Muscle layer of duodenum (tissue), 2 donors: Measurements from ENCODE around the gene UBA5.

ENCODE experiments used
- H3K27ac ChIP-seq: one replicate; pipeline ENCODE4 v1.7.0; 2013; ENCODE audit warnings: mild to moderate bottlenecking, low read length
- H3K27me3 ChIP-seq: one replicate; pipeline ENCODE4 v1.7.0; 2013; ENCODE audit warnings: low read depth, mild to moderate bottlenecking, control low read depth, low read length
- H3K36me3 ChIP-seq, 2 donors: one replicate each; pipeline ENCODE4 v1.7.0; 2013; ENCODE audit warnings: low read length in 2 of 2, control low read depth in 1 of 2, mild to moderate bottlenecking in 1 of 2; ENCODE audit not compliant: insufficient read depth in 2 of 2, control insufficient read depth in 1 of 2
- H3K4me1 ChIP-seq, 2 donors: one replicate each; pipeline ENCODE4 v1.7.0; 2013; ENCODE audit warnings: low read length in 2 of 2, mild to moderate bottlenecking in 2 of 2, control low read depth in 1 of 2, moderate library complexity in 1 of 2; ENCODE audit not compliant: insufficient read depth in 2 of 2, control insufficient read depth in 1 of 2
- H3K4me3 ChIP-seq, 2 donors: one replicate each; pipeline ENCODE4 v1.7.0; 2013; ENCODE audit warnings: low read length in 2 of 2, low read depth in 1 of 2, mild to moderate bottlenecking in 1 of 2
- H3K9me3 ChIP-seq, 2 donors: one replicate each; pipeline ENCODE4 v1.7.0; 2013; ENCODE audit warnings: low read length in 2 of 2, control low read depth in 1 of 2, mild to moderate bottlenecking in 1 of 2; ENCODE audit not compliant: control insufficient read depth in 1 of 2
- donor health status: healthy.

UBA5 gene

GRCh38 chr3:132679911-132680310 is 19.8 kb downstream of the UBA5 start:
- H3K9me3 ChIP-seq, result no peaks in the 10 kb centered on the region
- H3K4me1 ChIP-seq, result no peaks in the 10 kb centered on the region
- H3K27ac ChIP-seq, result no peak overlapping the region
- H3K27me3 ChIP-seq, result no peaks in the 10 kb centered on the region
- peaks cover 37 to 46% of the 10 kb centered on the region in 2 donors for H3K36me3 ChIP-seq
- H3K4me3 ChIP-seq, result no peak overlapping the region

- Histone ChIP-seq H3K4me3 (no peak overlapping the region), H3K4me1 (no peaks in the 10 kb centered on the region), H3K27ac (no peak overlapping the region), H3K36me3 (peaks cover 40 to 47% of the 10 kb centered on the region in 2 donors), H3K9me3 (no peaks in the 10 kb centered on the region), H3K27me3 (no peaks in the 10 kb centered on the region)
These were observed 21.3 kb downstream of the UBA5 start for GRCh38 chr3:132681421-132681820.

GRCh38 chr3:132682201-132682600 is 22.1 kb downstream of the UBA5 start:
- peaks cover 33 to 40% of the 10 kb centered on the region in 2 donors for H3K36me3 ChIP-seq
- no peak overlapping the region for H3K27ac ChIP-seq
- no peaks in the 10 kb centered on the region for H3K27me3 ChIP-seq
- H3K9me3 ChIP-seq, result no peaks in the 10 kb centered on the region
- no peak overlapping the region for H3K4me3 ChIP-seq
- H3K4me1 ChIP-seq, result no peaks in the 10 kb centered on the region

- H3K36me3 ChIP-seq, result peaks cover 58 to 63% of the 10 kb centered on the region in 2 donors
These were observed 29.9 kb downstream of the UBA5 start for GRCh38 chr3:132690040-132690439.

GRCh38 chr3:132694991-132695390 is 34.9 kb downstream of the UBA5 start:
- Histone ChIP-seq H3K4me1 (no peaks in the 10 kb centered on the region), H3K36me3 (peaks cover 45 to 71% of the 10 kb centered on the region in 2 donors), H3K9me3 (no peaks in the 10 kb centered on the region)

More at GRCh38 chr3:132690040-132690439, 29.9 kb downstream of the UBA5 start:
- Histone ChIP-seq H3K27ac (no peak overlapping the region), H3K27me3 (no peaks in the 10 kb centered on the region), H3K9me3 (no peaks in the 10 kb centered on the region), H3K4me1 (no peaks in the 10 kb centered on the region), H3K4me3 (no peak overlapping the region)

DNA sequence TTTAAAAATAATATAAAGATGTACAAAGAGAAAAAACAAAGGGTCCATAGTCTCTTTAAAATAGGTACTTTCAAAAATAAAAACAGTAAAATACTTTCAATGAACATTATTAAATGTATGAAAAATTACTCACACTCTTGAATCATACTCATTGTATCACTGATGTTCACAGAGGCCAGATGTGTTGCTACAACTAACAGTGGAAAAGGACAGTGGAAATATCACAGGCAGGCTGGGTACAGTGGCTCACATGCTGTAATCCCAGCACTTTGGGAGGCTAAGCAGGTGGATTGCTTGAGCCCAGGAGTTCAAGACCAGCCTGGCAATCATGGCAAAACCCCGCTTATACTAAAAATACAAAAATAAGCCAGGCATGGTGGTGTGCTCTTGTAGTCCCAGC is 35.3 kb downstream of the UBA5 start:
- Histone ChIP-seq H3K9me3 (no peaks in the 10 kb centered on the region), H3K4me1 (no peaks in the 10 kb centered on the region), H3K4me3 (no peak overlapping the region), H3K27ac (no peak overlapping the region), H3K36me3 (peaks cover 47 to 71% of the 10 kb centered on the region in 2 donors), H3K27me3 (no peaks in the 10 kb centered on the region)

More at GRCh38 chr3:132694991-132695390, 34.9 kb downstream of the UBA5 start:
- Histone ChIP-seq H3K4me3 (no peak overlapping the region), H3K27me3 (no peaks in the 10 kb centered on the region), H3K27ac (no peak overlapping the region)

DNA sequence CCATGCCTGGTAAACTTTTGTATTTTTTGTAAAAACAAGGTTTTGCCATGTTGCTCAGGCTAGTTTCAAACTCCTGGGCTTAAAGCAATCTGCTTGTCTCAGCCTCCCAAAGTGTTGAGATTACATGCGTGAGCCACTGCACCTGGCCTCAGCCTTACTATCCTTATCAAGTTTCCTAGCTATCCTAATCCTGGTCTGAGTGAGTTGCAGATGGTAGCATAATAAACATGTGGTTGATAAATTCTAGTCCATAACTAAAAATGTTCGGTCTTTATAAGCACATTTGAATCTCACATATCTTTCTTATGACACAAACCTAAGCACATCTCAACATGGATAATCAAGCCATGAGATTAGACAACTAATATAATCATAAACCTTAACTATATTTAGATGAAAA is 43.6 kb downstream of the UBA5 start:
- peaks cover 47 to 67% of the 10 kb centered on the region in 2 donors for H3K36me3 ChIP-seq
- H3K4me1 ChIP-seq, result no peaks in the 10 kb centered on the region
- no peaks in the 10 kb centered on the region for H3K27me3 ChIP-seq
- H3K27ac ChIP-seq, result no peak overlapping the region
- no peak overlapping the region for H3K4me3 ChIP-seq
- no peaks in the 10 kb centered on the region for H3K9me3 ChIP-seq

GRCh38 chr3:132709761-132710160 is 49.6 kb downstream of the UBA5 start:
- Histone ChIP-seq H3K9me3 (no peaks in the 10 kb centered on the region), H3K36me3 (peaks cover 28 to 34% of the 10 kb centered on the region in 2 donors), H3K4me3 (no peak overlapping the region), H3K27ac (no peak overlapping the region), H3K27me3 (no peaks in the 10 kb centered on the region), H3K4me1 (no peaks in the 10 kb centered on the region)

DNA sequence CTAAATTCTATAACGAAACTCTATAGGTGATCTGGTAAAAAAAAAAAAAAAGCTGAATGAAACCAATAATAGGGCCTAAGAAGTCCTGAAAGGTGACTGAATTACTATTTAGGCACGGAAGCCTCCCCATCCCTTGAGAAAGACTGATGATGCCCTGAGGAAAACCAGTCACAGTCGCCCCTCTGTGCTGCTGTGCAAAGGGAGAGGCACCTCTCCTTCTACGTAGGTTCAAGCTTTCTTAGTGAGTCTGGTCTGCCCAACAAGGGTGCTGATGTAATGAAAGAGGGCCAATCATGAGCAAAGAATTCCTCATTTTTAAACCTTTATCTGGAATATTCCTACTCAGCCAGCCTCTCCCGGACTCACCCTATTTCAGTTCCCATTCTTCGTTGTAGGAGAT is 50.2 kb downstream of the UBA5 start:
- H3K27me3 ChIP-seq, result no peaks in the 10 kb centered on the region
- no peak overlapping the region for H3K27ac ChIP-seq
- peaks cover 28 to 32% of the 10 kb centered on the region in 2 donors for H3K36me3 ChIP-seq
- no peak overlapping the region for H3K4me3 ChIP-seq
- H3K4me1 ChIP-seq, result no peaks in the 10 kb centered on the region
- H3K9me3 ChIP-seq, result no peaks in the 10 kb centered on the region

- Histone ChIP-seq H3K27me3 (no peaks in the 10 kb centered on the region), H3K27ac (no peak overlapping the region), H3K4me1 (peaks cover 0 to 4% of the 10 kb centered on the region in 2 donors), H3K4me3 (no peak overlapping the region), H3K9me3 (no peaks in the 10 kb centered on the region), H3K36me3 (peaks cover 18 to 40% of the 10 kb centered on the region in 2 donors)
These were observed 54.0 kb downstream of the UBA5 start for GRCh38 chr3:132713977-132714727.

DNA sequence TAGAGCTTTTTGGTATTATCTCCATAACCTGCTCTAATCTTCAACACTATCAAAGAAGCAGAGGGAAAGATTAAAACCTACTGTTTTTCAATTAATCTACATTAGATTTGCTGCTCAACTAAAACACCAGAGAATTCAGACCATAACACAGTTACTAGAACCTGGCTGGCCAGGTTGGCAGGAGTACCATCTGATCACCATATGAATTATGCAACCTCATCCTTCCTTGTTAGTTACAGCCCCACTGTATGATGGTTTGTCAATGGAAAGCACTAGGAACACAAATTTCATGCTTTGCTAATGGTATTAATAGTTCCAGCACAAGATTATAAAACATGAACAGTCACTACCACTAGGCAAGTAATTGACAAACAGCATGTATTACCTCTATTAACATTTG is 56.2 kb downstream of the UBA5 start:
- Histone ChIP-seq H3K4me3 (no peak overlapping the region), H3K36me3 (peaks cover 9 to 30% of the 10 kb centered on the region in 2 donors), H3K27ac (no peak overlapping the region), H3K4me1 (peaks cover 0 to 19% of the 10 kb centered on the region in 2 donors), H3K27me3 (no peaks in the 10 kb centered on the region), H3K9me3 (no peaks in the 10 kb centered on the region)

DNA sequence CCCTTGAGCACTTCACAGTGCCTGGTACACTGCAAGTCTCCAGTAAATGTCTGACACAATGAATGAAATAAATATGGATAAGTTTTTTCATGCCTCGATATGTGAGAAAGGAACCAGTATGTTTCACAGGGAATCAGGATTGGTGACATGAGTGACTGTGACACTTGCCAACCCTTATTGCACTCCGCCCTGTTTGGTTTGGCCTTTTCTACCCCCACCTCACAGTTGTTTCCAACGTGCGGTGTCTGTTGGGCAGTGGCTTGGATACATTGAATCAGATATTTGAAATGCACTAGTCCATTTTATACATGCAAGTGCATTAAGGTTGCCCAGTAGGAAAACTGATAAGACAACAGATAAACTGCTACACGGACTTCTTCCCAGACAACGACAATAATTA is 60.1 kb downstream of the UBA5 start:
- Histone ChIP-seq H3K36me3 (peaks cover 5 to 25% of the 10 kb centered on the region in 2 donors), H3K27ac (no peak overlapping the region), H3K4me1 (peaks cover 0 to 19% of the 10 kb centered on the region in 2 donors), H3K27me3 (no peaks in the 10 kb centered on the region), H3K9me3 (no peaks in the 10 kb centered on the region), H3K4me3 (peak overlapping the region; percentile 23 to 65)
